SU-DHL-6 (cell line): ENCODE results near the gene CBLB.

Experiments used
- H2AFZ ChIP-seq: fragments of 200-600 bp; sonication (generic); 2 replicates; pipeline ENCODE4 v1.6.1; 2014; ENCODE audit warnings: low read depth, mild to moderate bottlenecking, moderate library complexity, mixed read lengths, antibody characterized with exemption, low read length; ENCODE audit not compliant: severe bottlenecking
- H3F3A ChIP-seq: fragments of 200-600 bp; shearing (Covaris generic); 2 replicates; pipeline ENCODE4 v1.6.0; 2016; ENCODE audit warnings: antibody characterized with exemption, mild to moderate bottlenecking; ENCODE audit not compliant: insufficient read depth
- H3K27ac ChIP-seq: fragments of 200-600 bp; sonication (generic); 2 replicates; pipeline ENCODE4 v1.5.1; 2016; ENCODE audit warnings: low read depth, mild to moderate bottlenecking, low read length, moderate library complexity, mixed read lengths
- H3K27me3 ChIP-seq: fragments of 200-600 bp; sonication (generic), shearing (Covaris generic); 2 replicates; pipeline ENCODE4 v1.6.0; 2014; ENCODE audit warnings: mild to moderate bottlenecking, low read length
- H3K36me3 ChIP-seq: fragments of 200-600 bp; sonication (generic); 2 replicates; pipeline ENCODE4 v1.6.1; 2014; ENCODE audit warnings: mild to moderate bottlenecking, low read length, mixed read lengths
- H3K4me2 ChIP-seq: fragments of 300-600, 200-600 bp; shearing (Covaris generic), sonication (generic); 2 replicates; pipeline ENCODE4 v1.6.0; 2014; ENCODE audit warnings: low read length, low read depth, mild to moderate bottlenecking; ENCODE audit not compliant: poor library complexity, severe bottlenecking
- H3K4me3 ChIP-seq: fragments of 200-600 bp; sonication (generic); 2 replicates; pipeline ENCODE4 v1.5.1; 2014; ENCODE audit warnings: antibody characterized with exemption, low read length, mild to moderate bottlenecking, mixed read lengths; ENCODE audit not compliant: insufficient read depth, poor library complexity, severe bottlenecking
- H3K79me2 ChIP-seq: fragments of 200-600 bp; sonication (generic); 2 replicates; pipeline ENCODE4 v1.6.1; 2014; ENCODE audit warnings: mild to moderate bottlenecking, low read length, moderate library complexity; ENCODE audit not compliant: insufficient read depth
- H3K9ac ChIP-seq: fragments of 200-600 bp; sonication (generic); 2 replicates; pipeline ENCODE4 v1.7.0; 2014; ENCODE audit warnings: mild to moderate bottlenecking, low read length
- H3K9me2 ChIP-seq: fragments of 200-600 bp; sonication (generic); replicated peaks from 2 replicates; pipeline ENCODE4 v1.6.1; 2014; ENCODE audit warnings: low read length; ENCODE audit not compliant: insufficient read depth
- H3K9me3 ChIP-seq: fragments of 200-600 bp; sonication (generic); 2 replicates; pipeline ENCODE4 v1.6.1; 2014; ENCODE audit warnings: low read length, mixed read lengths; ENCODE audit not compliant: insufficient read depth
- H4K20me1 ChIP-seq: fragments of 200-600 bp; sonication (generic); 2 replicates; pipeline ENCODE4 v1.6.1; 2014; ENCODE audit warnings: low read depth, mild to moderate bottlenecking, antibody characterized with exemption, low read length, moderate library complexity, mixed read lengths
- EZH2phosphoT487 ChIP-seq: fragments of 200-600 bp; sonication (generic), shearing (Covaris generic); conservative IDR thresholded peaks from 2 replicates; pipeline ENCODE4 v1.6.1; 2018; ENCODE audit warnings: mild to moderate bottlenecking, antibody characterized with exemption, low read length, moderate library complexity, mixed read lengths
- TF ChIP-seq, protein P1 (sequence below): fragments of 200-600 bp; sonication (generic); IDR thresholded peaks from one replicate; pipeline ENCODE4 v1.5.1; 2017; ENCODE audit warnings: antibody characterized with exemption, mild to moderate bottlenecking, low read length, moderate library complexity; ENCODE audit not compliant: insufficient read depth, poor library complexity, severe bottlenecking

The CBLB gene

GRCh38 chr3:105907777-105908176, 39.0 kb upstream of the CBLB start:
- Histone ChIP-seq H3K27ac (no peak overlapping the region), H4K20me1 (no peaks in the 10 kb centered on the region), H3K4me2 (peak overlapping the region; percentile 20), H3K27me3 (no peaks in the 10 kb centered on the region), H3K36me3 (no peaks in the 10 kb centered on the region), H3K9me2 (no peaks in the 10 kb centered on the region), H3K79me2 (no peaks in the 10 kb centered on the region), H3K9me3 (no peaks in the 10 kb centered on the region), H2AFZ (no peak overlapping the region), H3K9ac (no peak overlapping the region), H3K4me3 (no peak overlapping the region), H3F3A (no peaks in the 10 kb centered on the region)
- no peak for TF ChIP-seq EZH2phosphoT487
- TF ChIP-seq, protein P1, sequence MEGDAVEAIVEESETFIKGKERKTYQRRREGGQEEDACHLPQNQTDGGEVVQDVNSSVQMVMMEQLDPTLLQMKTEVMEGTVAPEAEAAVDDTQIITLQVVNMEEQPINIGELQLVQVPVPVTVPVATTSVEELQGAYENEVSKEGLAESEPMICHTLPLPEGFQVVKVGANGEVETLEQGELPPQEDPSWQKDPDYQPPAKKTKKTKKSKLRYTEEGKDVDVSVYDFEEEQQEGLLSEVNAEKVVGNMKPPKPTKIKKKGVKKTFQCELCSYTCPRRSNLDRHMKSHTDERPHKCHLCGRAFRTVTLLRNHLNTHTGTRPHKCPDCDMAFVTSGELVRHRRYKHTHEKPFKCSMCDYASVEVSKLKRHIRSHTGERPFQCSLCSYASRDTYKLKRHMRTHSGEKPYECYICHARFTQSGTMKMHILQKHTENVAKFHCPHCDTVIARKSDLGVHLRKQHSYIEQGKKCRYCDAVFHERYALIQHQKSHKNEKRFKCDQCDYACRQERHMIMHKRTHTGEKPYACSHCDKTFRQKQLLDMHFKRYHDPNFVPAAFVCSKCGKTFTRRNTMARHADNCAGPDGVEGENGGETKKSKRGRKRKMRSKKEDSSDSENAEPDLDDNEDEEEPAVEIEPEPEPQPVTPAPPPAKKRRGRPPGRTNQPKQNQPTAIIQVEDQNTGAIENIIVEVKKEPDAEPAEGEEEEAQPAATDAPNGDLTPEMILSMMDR: no peak

DNA sequence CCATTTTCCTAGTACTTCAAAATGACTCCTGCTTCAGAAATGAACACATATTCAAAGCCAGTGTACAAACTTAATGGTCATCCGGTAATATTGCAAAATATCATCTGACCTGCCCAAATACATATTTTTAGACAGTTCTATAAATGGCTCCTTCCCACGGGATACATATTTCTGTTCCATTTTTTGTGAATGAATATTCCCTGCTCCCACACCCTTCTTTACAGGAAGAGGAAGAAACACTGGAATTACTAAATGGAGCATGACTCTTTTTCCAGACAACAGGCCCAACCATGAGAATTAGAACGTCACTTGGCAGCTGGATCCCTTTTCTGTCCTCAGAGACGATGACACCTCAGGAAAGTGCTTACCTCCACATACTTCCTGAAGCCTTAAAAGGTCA, 38.0 kb upstream of the CBLB start:
- H3K9me3 ChIP-seq: no peaks in the 10 kb centered on the region
- no peaks in the 10 kb centered on the region for H3K27me3 ChIP-seq
- H3K36me3 ChIP-seq: no peaks in the 10 kb centered on the region
- TF ChIP-seq EZH2phosphoT487: no peak
- TF ChIP-seq, protein P1: no peak
- H3K4me3 ChIP-seq: no peak overlapping the region
- no peaks in the 10 kb centered on the region for H4K20me1 ChIP-seq
- H3K9me2 ChIP-seq: no peaks in the 10 kb centered on the region
- H3K9ac ChIP-seq: no peak overlapping the region
- H3K79me2 ChIP-seq: no peaks in the 10 kb centered on the region
- H3K4me2 ChIP-seq: no peak overlapping the region
- no peak overlapping the region for H3K27ac ChIP-seq
- no peak overlapping the region for H2AFZ ChIP-seq
- H3F3A ChIP-seq: no peaks in the 10 kb centered on the region

- Histone ChIP-seq H3K4me3 (no peak overlapping the region), H3F3A (no peaks in the 10 kb centered on the region), H3K36me3 (no peaks in the 10 kb centered on the region), H3K9me2 (no peaks in the 10 kb centered on the region), H3K9ac (no peak overlapping the region), H3K27ac (no peak overlapping the region), H2AFZ (no peak overlapping the region), H3K4me2 (no peak overlapping the region), H4K20me1 (no peaks in the 10 kb centered on the region), H3K9me3 (no peaks in the 10 kb centered on the region), H3K27me3 (no peaks in the 10 kb centered on the region), H3K79me2 (no peaks in the 10 kb centered on the region)
- TF ChIP-seq, protein P1: no peak
- TF ChIP-seq EZH2phosphoT487: no peak
Measured at GRCh38 chr3:105906345-105906744, 37.5 kb upstream of the CBLB start.

GRCh38 chr3:105905328-105905727, 36.5 kb upstream of the CBLB start:
- Histone ChIP-seq H3K27me3 (no peaks in the 10 kb centered on the region), H3K9me3 (no peaks in the 10 kb centered on the region), H3K9ac (no peak overlapping the region), H3K36me3 (no peaks in the 10 kb centered on the region), H3K79me2 (no peaks in the 10 kb centered on the region), H3K9me2 (no peaks in the 10 kb centered on the region), H3K4me3 (no peak overlapping the region), H3K27ac (no peak overlapping the region), H4K20me1 (no peaks in the 10 kb centered on the region), H3K4me2 (no peak overlapping the region), H2AFZ (no peak overlapping the region), H3F3A (no peaks in the 10 kb centered on the region)
- TF ChIP-seq, protein P1: no peak
- TF ChIP-seq EZH2phosphoT487: no peak
